Lung (tissue), 12 donors: ENCODE measurements around the gene TENM3. TPM values are rescaled to one million over a fixed set of nuclear protein-coding genes. Genes with fewer than 3 reads are reported as not detected.

ENCODE experiments used
- ATAC-seq: fragments of 200-7000 bp; cut with Tn5 transposase; one replicate; pipeline ENCODE4 v1.9.1; 2020; ENCODE audit warnings: moderate number of reproducible peaks; ENCODE audit not compliant: insufficient read depth, low FRiP score
- DNase-seq, 3 donors: peaks; one replicate each; pipeline ENCODE4 v3.0.0-alpha.2; 2013 to 2017
- H3K27ac ChIP-seq, 2 donors: one replicate each; pipeline ENCODE4 v1.5.1; 2013; ENCODE audit warnings: mild to moderate bottlenecking in 2 of 2, moderate library complexity in 2 of 2, control low read depth in 1 of 2, inconsistent platforms in 1 of 2, low read depth in 1 of 2, low read length in 1 of 2
- H3K27me3 ChIP-seq, 3 donors: one replicate each; pipeline ENCODE4 v1.5.1; 2013; ENCODE audit warnings: low read length in 2 of 3; ENCODE audit not compliant: control insufficient read depth in 3 of 3, insufficient read depth in 3 of 3
- H3K36me3 ChIP-seq, 4 donors: one replicate each; pipeline ENCODE4 v1.5.1; 2013; ENCODE audit warnings: low read length in 4 of 4, mild to moderate bottlenecking in 1 of 4, moderate library complexity in 1 of 4; ENCODE audit not compliant: control insufficient read depth in 4 of 4, insufficient read depth in 4 of 4
- H3K4me1 ChIP-seq, 5 donors: one replicate each; pipeline ENCODE4 v1.5.1; 2013; ENCODE audit warnings: low read length in 5 of 5, mild to moderate bottlenecking in 2 of 5, moderate library complexity in 1 of 5; ENCODE audit not compliant: control insufficient read depth in 5 of 5, insufficient read depth in 5 of 5
- H3K4me3 ChIP-seq: one replicate; pipeline ENCODE4 v1.5.1; 2013; ENCODE audit warnings: mild to moderate bottlenecking, control low read depth, moderate library complexity
- H3K9ac ChIP-seq, 2 donors: one replicate each; pipeline ENCODE4 v1.5.1; 2013; ENCODE audit warnings: low read length in 2 of 2, control low read depth in 1 of 2; ENCODE audit not compliant: insufficient read depth in 1 of 2
- H3K9me3 ChIP-seq, 4 donors: one replicate each; pipeline ENCODE4 v1.5.1; 2013; ENCODE audit warnings: low read length in 3 of 4, mild to moderate bottlenecking in 1 of 4, moderate library complexity in 1 of 4; ENCODE audit not compliant: control insufficient read depth in 4 of 4, insufficient read depth in 3 of 4
- CTCF ChIP-seq: IDR thresholded peaks from 2 replicates; pipeline ENCODE4 v1.5.1; 2012; ENCODE audit warnings: mild to moderate bottlenecking; ENCODE audit errors: control extremely low read depth, extremely low read depth
- WGBS, 2 donors: extraction: QIAGEN DNeasy Blood & Tissue Kit; methylation state at CpG; one replicate each; pipeline ENCODE4 v1.1.7; 2013; 5-methylcytosine and 5-hydroxymethylcytosine counted together
- polyA plus RNA-seq, 2 donors: library from polyadenylated mRNA; stranded (reverse); fragments of 200-250 nt; gene quantifications; one replicate each; pipeline ENCODE4 v1.2.1, GENCODE V29; 2013
- total RNA-seq, 2 donors: library from RNA; depleted of rRNA in 1 of 2; stranded (reverse); fragments of >200 nt in 1 of 2; gene quantifications; one replicate each; pipeline ENCODE4 v1.2.1, GENCODE V29; 2014 to 2021
- donor health status: control.
- donor health status: control.
- donor health status: Bipolar disorder and iron deficiency.
- donor health status: healthy.
- donor health status: DM: yes; HTN: yes; CAD: no.

Gene TENM3
- total and polyA plus RNA-seq, 4 donors: 0.14 to 5.3 (median 2.2) TPM

DNA sequence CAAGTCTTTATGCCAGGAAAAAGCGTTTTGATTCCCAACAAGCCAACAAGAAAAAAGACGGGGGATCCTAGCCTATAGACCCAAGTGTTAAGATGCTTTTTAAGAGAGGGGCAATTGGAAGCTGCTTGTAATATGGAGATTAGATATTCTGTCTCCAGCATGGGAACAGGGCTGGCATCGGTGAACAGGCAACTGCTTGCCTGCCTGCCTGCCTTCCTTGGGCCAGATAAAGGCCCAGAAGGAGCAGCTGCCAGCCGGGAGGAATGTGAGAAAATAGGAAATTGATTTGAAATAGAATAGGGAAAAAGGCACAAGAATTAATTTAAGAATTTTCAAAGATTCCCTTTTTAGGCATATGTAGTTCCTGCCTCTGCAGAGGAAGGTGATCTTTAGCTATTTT is 192.2 kb downstream of the TENM3 start:
- no peaks in the 10 kb centered on the region for H3K9me3 ChIP-seq
- ATAC-seq (no peak), DNase-seq (no peak)
- H3K36me3 ChIP-seq: no peaks in the 10 kb centered on the region
- TF ChIP-seq CTCF: no peak
- no peak overlapping the region for H3K27ac ChIP-seq
- WGBS, 2 donors: 81 to 85% methylated on average over 4 of the region's 4 CpGs
- H3K4me3 ChIP-seq: no peak overlapping the region
- no peaks in the 10 kb centered on the region for H3K27me3 ChIP-seq
- no peaks in the 10 kb centered on the region for H3K4me1 ChIP-seq
- no peak overlapping the region for H3K9ac ChIP-seq

- Histone ChIP-seq H3K4me3 (no peak overlapping the region), H3K9ac (no peak overlapping the region), H3K4me1 (peaks cover 0 to 2% (median 0%) of the 10 kb centered on the region in 5 donors), H3K27me3 (peaks cover 0 to 23% (median 20%) of the 10 kb centered on the region in 3 donors), H3K9me3 (no peaks in the 10 kb centered on the region), H3K36me3 (no peaks in the 10 kb centered on the region), H3K27ac (no peak overlapping the region)
- DNase-seq (no peak), ATAC-seq (no peak)
- TF ChIP-seq CTCF: no peak
Observed at GRCh38 chr4:182443070-182443469, 199.9 kb downstream of the TENM3 start.

DNA sequence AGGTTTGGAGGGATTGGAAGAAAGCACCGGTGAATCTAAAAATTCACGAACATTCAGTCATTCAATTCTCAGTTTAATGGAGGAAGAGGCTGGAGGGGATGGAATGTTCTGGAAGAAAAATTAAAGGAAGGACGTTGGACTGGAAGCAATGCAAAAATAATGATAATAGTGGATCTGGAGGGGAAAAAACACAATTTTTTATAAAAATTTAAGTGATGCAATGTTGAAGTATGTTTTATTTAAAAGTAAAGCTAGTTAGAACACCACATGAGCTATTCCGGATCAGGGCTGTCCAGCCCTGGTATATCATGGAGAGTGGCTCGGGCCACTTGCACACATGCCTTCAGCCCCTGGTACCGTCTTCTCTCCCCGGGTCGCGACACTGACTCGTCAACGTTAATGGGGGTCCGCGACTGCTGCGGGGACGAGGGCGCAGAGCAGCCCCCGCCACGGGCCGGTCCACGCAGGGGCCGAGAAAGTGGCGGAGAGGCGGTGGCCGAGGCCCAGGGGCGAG is 204.6 kb downstream of the TENM3 start:
- Histone ChIP-seq H3K4me3 (no peak overlapping the region), H3K9me3 (no peaks in the 10 kb centered on the region), H3K4me1 (peaks cover 0 to 14% (median 3%) of the 10 kb centered on the region in 5 donors), H3K27me3 (peaks cover 0 to 52% (median 52%) of the 10 kb centered on the region in 3 donors), H3K36me3 (no peaks in the 10 kb centered on the region), H3K27ac (no peak overlapping the region), H3K9ac (no peak overlapping the region)
- ATAC-seq (no peak), DNase-seq (peak; percentile 10 to 33 (median 12))
- 9 to 10% methylated on average over 25 of the region's 25 CpGs for WGBS, 2 donors
- no peak for TF ChIP-seq CTCF
